ENCODE measurements around the gene PHGDH.
"Not testable (repeated sequence)": the region's sequence is repeated elsewhere in the genome, so short reads cannot be mapped to it uniquely, and the experiment has no call there.

PHGDH gene

GRCh38 chr1:119700326-119700725, 11.4 kb upstream of the PHGDH start:
- DNase-seq, result no peak

DNA sequence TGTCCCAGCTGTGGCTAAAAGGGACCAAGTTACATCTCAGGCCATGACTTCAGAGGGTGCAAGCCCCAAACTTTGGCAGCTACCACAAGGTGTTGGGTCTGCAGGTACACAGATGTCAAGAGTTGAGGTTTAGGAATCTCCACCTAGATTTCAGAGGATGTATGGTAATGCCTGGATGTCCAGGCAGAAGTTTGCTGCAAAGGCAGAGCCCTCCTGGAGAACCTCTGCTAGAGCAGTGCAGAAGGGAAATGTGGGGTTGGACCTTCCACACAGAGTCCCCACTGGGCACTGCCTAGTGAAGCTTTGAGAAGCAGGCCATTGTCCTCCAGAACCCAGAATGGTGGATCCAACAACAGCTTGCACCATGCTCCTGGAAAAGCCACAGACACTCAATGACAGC, 10.1 kb upstream of the PHGDH start:
- DNase-seq, result no peak

DNA sequence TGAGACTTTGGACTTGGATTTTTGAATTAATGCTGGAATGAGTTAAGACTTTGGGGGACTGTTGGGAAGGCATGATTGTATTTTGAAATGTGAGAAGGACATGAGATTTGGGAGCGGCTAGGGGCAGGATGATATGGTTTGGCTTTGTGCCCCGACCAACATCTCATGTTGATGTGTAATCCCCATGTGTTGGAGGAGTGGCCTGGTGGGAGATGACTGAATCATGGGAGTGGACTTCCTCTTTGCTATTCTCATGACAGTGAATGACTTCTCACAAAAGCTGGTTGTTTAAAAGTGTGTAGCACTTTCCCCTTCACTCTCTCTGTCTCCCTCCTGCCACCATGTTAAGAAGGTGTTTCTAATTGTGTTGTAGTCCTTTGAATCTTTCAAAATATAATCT, 9.3 kb upstream of the PHGDH start:
- DNase-seq, result no peak

DNA sequence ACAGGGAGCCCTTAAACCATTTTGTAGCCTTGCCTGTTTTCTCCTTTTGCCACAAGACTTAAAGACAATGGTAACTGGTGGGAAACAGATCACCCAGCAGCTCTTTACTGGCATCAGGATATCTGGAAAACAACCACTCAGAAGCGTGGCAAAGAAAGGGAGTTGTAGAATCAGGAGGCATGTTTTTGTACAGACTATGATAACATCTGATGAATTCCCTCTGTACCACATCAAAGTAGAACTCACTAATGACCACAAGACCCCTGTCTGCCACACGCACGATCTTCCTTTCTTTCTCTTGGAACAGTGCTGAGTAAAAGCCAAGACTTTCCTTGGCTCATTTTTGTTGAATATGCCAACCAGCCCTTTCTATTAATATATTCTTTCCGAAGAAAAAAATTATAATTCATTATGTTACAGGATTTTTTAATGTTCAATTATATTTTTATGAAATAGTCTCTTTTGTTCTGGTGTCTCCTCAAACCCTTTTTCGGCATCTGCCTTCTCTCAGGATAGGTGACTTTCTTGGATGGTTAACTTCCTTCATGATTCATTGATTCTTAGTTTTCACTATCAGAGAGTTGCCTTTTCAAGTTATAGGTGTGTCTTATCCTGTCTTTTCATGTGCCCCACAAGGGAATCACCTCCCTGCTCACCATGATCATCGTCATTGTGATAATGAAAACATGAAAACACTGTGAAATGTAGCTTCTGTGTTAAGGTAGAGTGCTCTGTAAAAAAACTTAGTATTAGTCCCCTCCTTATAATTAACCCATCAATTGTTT, 7.9 kb upstream of the PHGDH start:
- no peak for DNase-seq

DNA sequence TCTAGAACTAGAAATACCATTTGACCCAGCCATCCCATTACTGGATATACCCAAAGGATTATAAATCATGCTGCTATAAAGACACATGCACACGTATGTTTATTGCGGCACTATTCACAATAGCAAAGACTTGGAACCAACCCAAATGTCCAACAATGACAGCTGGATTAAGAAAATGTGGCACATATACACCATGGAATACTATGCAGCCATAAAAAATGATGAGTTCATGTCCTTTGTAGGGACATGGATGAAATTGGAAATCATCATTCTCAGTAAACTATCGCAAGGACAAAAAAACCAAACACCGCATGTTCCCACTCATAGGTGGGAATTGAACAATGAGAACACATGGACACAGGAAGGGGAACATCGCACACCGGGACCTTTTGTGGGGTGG, 5.1 kb upstream of the PHGDH start:
- not testable (repeated sequence) for DNase-seq

GRCh38 chr1:119711356-119711803, 354 bp upstream of the PHGDH start:
- not testable (repeated sequence) for DNase-seq

DNA sequence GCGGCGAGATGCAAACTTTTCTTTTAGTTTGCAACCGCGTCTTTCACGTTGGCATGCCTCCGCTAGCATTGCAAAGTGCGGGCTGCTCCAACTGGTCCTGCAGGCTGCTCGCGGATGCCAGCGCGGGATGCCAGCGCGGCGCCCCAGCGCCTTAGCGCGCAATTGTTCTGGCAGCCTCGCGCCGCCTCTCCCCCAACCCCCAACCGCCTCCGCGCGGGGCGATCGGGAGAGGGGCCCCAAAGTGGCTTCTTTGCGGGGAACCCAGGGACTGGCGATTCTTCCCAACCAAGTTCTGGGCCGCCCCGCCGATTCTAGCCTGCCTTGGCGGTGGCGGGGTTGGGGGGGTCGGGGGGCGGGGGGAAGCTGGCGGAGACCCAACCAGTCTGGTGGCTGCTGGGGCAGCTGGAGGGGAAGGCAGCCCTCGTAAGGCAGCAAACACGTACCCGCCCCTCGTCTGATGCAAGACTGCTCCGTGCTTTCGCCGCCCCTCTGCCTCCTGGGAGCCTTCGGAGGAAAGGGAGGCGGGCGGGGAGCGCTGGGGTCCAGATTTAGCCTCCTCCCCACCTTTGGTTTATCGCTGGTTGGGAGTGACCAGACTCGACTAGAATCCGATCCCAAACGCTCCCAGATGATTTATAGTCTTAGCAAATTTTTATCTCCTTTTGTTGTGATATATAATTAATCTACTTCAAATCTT, 756 bp downstream of the PHGDH start:
- peak; percentile 3 for DNase-seq

DNA sequence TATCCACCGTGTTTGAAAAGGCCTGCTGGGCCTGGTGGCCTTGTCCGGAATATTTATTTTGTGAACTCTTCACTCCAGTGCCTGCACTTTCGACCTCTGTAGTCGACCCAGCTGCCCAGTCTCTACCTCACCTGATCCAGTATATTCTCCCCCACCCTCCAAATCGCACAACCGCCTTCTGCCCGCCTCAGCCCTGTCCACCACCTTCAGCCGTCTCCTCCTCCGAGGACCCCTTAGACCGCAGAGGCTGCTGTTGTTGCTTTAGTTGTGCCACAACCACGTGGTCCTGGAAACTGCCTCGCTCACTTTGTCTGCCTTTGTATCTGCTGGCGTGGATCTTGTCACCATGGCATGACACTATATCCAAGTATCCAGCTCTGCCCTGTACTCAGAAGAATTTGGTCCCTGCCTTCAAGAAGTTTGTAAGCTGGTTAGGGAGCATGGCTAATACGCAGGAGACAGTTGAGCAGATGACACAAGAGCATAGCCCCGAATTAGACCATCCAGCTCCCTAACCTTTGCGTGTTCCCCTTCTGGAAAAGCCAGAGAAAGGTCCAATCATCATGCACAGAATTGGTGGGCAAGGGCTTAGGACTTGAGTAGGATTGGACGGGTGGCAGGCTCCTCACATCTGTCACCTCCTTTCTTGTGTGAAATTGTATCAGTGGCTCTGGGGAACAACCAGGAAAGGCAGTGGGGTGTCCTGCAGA, 1.5 kb downstream of the PHGDH start:
- no peak for DNase-seq

- DNase-seq, result no peak
Observed at GRCh38 chr1:119713749-119714456, 2.2 kb downstream of the PHGDH start.

GRCh38 chr1:119714583-119714982, 2.8 kb downstream of the PHGDH start:
- no peak for DNase-seq

DNA sequence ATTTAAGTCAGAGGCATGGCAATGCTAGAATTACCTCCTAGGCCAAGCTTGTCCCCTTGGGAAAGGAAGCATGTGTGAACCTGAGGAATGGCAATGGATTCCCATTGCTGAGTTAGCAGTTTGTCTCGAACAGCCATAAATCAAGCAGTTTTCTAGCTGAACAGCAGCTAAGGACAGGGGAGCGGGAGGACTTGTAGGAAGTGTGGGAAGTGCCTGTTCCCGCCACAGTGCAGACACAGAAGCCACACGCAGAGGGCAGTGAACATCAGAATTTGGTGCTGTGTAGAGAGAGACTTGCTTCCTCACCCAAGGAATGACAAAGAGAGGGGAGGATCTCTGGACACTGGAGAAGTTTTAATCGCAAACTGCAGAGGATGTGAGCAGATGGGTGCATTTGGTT, 3.8 kb downstream of the PHGDH start:
- DNase-seq, result no peak

- no peak for DNase-seq
Observed at GRCh38 chr1:119718409-119718808, 6.7 kb downstream of the PHGDH start.

GRCh38 chr1:119718972-119719371, 7.2 kb downstream of the PHGDH start:
- DNase-seq, result no peak

GRCh38 chr1:119720866-119721440, 9.2 kb downstream of the PHGDH start:
- DNase-seq, result no peak

GRCh38 chr1:119721896-119722295, 10.2 kb downstream of the PHGDH start:
- no peak for DNase-seq

GRCh38 chr1:119724611-119725218, 13.0 kb downstream of the PHGDH start:
- no peak for DNase-seq

DNA sequence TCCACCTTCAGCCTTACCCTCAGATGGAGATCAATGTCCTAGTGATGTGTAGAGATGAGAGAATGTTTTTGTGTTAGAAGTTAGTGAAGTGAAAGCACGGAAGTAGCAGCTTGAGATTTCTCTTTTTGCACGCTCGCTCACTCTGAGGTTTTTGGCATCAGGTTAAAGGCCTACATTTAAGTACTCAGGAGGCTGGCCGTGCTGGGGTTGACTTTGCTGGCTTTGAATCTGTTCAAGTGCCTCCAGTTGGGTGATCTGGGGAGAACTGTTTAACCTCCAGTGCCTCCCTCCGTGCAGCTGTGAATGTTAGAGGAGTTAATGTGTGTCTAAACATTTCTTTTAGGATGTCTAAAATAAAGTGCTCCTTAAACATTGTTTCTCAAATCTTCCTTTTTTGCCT, 13.9 kb downstream of the PHGDH start:
- DNase-seq, result no peak

GRCh38 chr1:119727991-119728390, 16.3 kb downstream of the PHGDH start:
- no peak for DNase-seq

DNA sequence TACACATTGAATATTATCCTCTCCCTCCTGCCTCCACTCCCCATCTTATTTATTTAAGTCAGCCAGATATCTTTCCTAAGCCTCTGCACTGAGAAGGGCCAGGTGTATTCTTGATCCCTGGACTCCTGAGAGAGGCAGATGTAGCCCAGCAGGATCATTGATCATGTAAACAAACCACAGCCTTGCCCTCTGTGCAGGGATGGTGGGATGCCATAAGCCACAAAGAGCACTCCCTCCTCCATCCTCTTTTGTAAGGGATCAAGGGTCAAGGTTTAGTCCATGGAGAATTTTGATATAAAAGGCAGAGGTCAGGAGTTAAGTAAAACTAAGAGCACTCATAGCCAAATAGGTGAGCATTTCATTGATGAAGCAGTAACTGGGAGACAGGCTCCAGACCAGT, 17.3 kb downstream of the PHGDH start:
- DNase-seq, result no peak

DNA sequence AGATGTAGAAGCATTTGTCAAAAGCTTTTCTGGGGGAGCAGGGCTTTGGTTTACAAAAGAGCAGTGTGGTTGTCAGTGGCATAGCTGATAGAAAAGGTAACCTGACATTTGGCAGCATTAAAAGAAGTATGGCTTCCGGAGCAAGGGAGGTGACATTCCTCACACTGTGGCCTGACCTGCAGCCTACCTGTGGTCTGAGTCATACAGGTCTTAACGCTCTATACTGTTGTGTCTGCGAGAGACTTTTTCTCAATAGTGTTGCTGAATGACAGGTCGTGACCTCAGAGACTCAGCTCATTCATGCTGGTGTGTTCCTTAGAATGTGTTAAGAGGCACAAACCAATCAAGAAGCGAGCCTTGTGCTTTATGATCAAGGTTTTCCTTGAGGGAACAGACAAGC, 19.3 kb downstream of the PHGDH start:
- no peak for DNase-seq

DNA sequence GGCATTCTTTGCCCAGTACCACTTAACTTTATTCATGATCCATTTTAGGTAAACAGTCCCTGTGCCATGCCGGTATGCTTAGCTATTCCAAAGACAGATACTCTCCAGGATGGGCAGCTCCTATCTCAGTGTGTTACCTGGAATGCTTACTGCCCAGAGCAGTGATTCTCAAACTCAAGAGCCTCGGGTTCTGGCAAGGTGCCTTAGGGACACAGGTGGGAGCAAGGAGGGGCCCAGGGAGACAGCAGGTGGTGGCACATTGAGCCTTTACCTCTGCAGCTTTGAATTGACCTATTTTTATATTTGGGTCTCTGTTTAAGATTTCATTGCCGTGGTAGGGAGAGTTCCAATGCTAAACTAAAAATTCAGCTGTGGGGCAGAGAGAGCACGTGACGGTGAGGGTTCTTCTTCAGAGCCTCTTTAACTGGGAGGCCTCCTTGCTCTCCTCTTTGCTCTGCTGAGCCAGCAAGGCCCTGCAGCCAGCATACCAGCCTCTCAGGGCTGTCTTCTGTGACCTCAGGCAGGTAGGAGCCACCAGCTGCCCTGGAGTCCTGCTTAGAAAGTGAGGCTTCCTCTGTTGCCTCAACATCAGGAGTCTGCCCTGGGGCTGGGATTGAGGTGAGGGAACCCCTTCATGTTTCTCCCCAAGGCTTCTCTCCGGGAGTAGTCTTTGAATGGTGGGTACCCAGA, 20.2 kb downstream of the PHGDH start:
- no peak for DNase-seq
